ENCODE results near the gene STEAP2. TPM values are rescaled to one million over a fixed set of nuclear protein-coding genes. Genes with fewer than 3 reads are reported as not detected.
"Not testable (repeated sequence)": the region's sequence is repeated elsewhere in the genome, so short reads cannot be mapped to it uniquely, and the experiment has no call there.

The STEAP2 gene
- total RNA-seq, 1 experiment from 2014 or later = 17.0 TPM

- ChIA-PET POLR2A (no interaction called here), CTCF (no interaction called here)
- no peak for TF ChIP-seq GRHL2 (CRISPR knock-in tag; IDR thresholded peaks at IDR 0.05; ENCODE audit: insufficient replicate concordance, severe bottlenecking)
- TF ChIP-seq SP1 (CRISPR knock-in tag; conservative IDR thresholded peaks at IDR 0.05) = no peak
- TF ChIP-seq MAX (CRISPR knock-in tag; IDR thresholded peaks at IDR 0.05) = no peak
- no peak for TF ChIP-seq CREB1 (CRISPR knock-in tag; IDR thresholded peaks at IDR 0.05)
- no peak for TF ChIP-seq NFYB (CRISPR knock-in tag; conservative IDR thresholded peaks at IDR 0.05; ENCODE audit: low read depth)
- TF ChIP-seq ZNF263 (CRISPR knock-in tag; IDR thresholded peaks at IDR 0.05; ENCODE audit: low read depth) = no peak
- TF ChIP-seq MYBL2 (CRISPR knock-in tag; IDR thresholded peaks at IDR 0.05) = no peak
- no peak for TF ChIP-seq ATF6 (CRISPR knock-in tag; IDR thresholded peaks at IDR 0.05)
- TF ChIP-seq ZNF138 (CRISPR knock-in tag; conservative IDR thresholded peaks at IDR 0.05) = no peak
- TF ChIP-seq ZNF396 (CRISPR knock-in tag; IDR thresholded peaks at IDR 0.05; ENCODE audit: borderline replicate concordance) = no peak
- TF ChIP-seq ZMAT4 (CRISPR knock-in tag; IDR thresholded peaks at IDR 0.05) = no peak
- TF ChIP-seq ZNF423 (CRISPR knock-in tag; IDR thresholded peaks at IDR 0.05) = no peak
- no peak for TF ChIP-seq FOXK1 (CRISPR knock-in tag; IDR thresholded peaks at IDR 0.05)
- no peak for TF ChIP-seq ZNF671 (CRISPR knock-in tag; IDR thresholded peaks at IDR 0.05)
- no peak for TF ChIP-seq GABPB1 (CRISPR knock-in tag; IDR thresholded peaks at IDR 0.05)
- TF ChIP-seq JUN (CRISPR knock-in tag; IDR thresholded peaks at IDR 0.05) = no peak
- no peak for TF ChIP-seq STAT6 (CRISPR knock-in tag; conservative IDR thresholded peaks at IDR 0.05; ENCODE audit: low read depth)
- no peak for TF ChIP-seq E2F4 (CRISPR knock-in tag; IDR thresholded peaks at IDR 0.05; ENCODE audit: borderline replicate concordance, low read depth)
- DNase-seq (ENCODE audit: low spot score) (no peak), ATAC-seq (no peak)
- H3K4me1 Mint-ChIP-seq = peaks cover 9% of the 10 kb centered on the region
- H3K27ac Mint-ChIP-seq = no peak overlapping the region
- H3K36me3 Mint-ChIP-seq = no peaks in the 10 kb centered on the region
- H3K4me3 Mint-ChIP-seq = no peak overlapping the region
- H3K27me3 Mint-ChIP-seq (ENCODE audit: low read depth) = no peaks in the 10 kb centered on the region
- peaks cover 8% of the 10 kb centered on the region for H3K9me3 Mint-ChIP-seq
Measured at GRCh38 chr7:90181485-90181884, 30.1 kb upstream of the STEAP2 start.

- CTCF ChIA-PET; H3K27me3 Mint-ChIP-seq (ENCODE audit: low read depth); H3K4me3 Mint-ChIP-seq; POLR2A ChIA-PET; H3K4me1 Mint-ChIP-seq; DNase-seq (ENCODE audit: low spot score); H3K27ac Mint-ChIP-seq; ATAC-seq; H3K36me3 Mint-ChIP-seq: not testable (repeated sequence)
- peaks cover 32% of the 10 kb centered on the region for H3K9me3 Mint-ChIP-seq
Measured at GRCh38 chr7:90186290-90186689, 25.2 kb upstream of the STEAP2 start.
